ENCODE measurements around the gene RND3. TPM values are rescaled to one million over a fixed set of nuclear protein-coding genes. Genes with fewer than 3 reads are reported as not detected.
A peak's percentile ranks its signal among the peaks of the same experiment; 100 is the strongest.

RND3 gene
- polyA plus RNA-seq, 1 experiment, result 255 TPM

DNA sequence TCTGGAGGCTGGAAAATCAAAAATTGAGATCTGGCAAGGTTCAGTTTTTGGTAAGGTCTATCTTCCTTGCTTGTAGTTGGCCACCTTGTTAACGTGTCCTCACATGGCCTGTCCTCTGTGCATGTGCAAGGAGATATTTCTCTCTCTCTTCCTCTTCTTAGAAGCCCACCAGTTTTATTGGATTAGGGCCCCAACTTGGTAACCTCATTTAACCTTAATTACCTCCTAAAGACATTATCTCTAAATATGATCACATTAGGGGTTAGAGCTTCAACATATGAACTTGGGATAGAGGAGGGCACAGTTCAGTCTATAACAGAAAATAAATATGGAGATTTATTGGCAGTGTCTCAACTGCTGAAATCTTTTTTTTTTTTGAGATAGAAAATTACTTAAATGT is 19.6 kb upstream of the RND3 start:
- POLR2A ChIA-PET, result no interaction called here
- H3K36me3 ChIP-seq (ENCODE audit: control insufficient read depth, insufficient read depth, low read length), result no peaks in the 10 kb centered on the region
- DNase-seq (ENCODE audit: low read depth), result no peak
- no peak overlapping the region for H3K4me3 ChIP-seq (ENCODE audit: low read depth, low read length)
- H3K27me3 ChIP-seq (ENCODE audit: control insufficient read depth, insufficient read depth, low read length), result no peaks in the 10 kb centered on the region
- TF ChIP-seq, protein P1, sequence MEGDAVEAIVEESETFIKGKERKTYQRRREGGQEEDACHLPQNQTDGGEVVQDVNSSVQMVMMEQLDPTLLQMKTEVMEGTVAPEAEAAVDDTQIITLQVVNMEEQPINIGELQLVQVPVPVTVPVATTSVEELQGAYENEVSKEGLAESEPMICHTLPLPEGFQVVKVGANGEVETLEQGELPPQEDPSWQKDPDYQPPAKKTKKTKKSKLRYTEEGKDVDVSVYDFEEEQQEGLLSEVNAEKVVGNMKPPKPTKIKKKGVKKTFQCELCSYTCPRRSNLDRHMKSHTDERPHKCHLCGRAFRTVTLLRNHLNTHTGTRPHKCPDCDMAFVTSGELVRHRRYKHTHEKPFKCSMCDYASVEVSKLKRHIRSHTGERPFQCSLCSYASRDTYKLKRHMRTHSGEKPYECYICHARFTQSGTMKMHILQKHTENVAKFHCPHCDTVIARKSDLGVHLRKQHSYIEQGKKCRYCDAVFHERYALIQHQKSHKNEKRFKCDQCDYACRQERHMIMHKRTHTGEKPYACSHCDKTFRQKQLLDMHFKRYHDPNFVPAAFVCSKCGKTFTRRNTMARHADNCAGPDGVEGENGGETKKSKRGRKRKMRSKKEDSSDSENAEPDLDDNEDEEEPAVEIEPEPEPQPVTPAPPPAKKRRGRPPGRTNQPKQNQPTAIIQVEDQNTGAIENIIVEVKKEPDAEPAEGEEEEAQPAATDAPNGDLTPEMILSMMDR (IDR thresholded peaks at IDR 0.05; ENCODE audit: insufficient read depth, low read depth, low read length), result no peak
- CTCF ChIA-PET, result no interaction called here

DNA sequence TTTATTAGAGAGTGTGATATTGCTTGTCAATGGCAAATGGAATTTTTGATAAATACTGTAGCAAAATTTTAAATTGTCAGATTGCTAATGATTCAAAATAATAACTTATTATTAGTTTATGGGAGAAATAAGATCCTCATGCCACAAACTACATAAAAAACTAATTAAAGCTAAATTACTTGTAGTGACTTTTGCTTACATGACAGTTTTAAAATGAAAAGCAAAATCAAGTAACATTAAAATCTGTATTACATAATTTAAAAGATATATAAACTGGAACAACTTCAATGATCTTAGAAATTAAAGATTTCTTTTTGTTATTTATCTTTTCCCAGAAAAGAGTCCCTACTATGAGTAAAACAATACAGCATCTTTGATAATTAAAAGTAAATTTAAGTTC is 17.7 kb upstream of the RND3 start:
- ChIA-PET POLR2A (no interaction called here), CTCF (interaction anchor here (0.9 kb wide), 1 partner anchor 101 kb away, joined by 3 read pairs; no protein-coding TSS in a partner anchor)
- TF ChIP-seq, protein P1 (IDR thresholded peaks at IDR 0.05; ENCODE audit: insufficient read depth, low read depth, low read length), result no peak
- no peak overlapping the region for H3K4me3 ChIP-seq (ENCODE audit: low read depth, low read length)
- H3K27me3 ChIP-seq (ENCODE audit: control insufficient read depth, insufficient read depth, low read length), result no peaks in the 10 kb centered on the region
- no peaks in the 10 kb centered on the region for H3K36me3 ChIP-seq (ENCODE audit: control insufficient read depth, insufficient read depth, low read length)
- DNase-seq (ENCODE audit: low read depth), result no peak

DNA sequence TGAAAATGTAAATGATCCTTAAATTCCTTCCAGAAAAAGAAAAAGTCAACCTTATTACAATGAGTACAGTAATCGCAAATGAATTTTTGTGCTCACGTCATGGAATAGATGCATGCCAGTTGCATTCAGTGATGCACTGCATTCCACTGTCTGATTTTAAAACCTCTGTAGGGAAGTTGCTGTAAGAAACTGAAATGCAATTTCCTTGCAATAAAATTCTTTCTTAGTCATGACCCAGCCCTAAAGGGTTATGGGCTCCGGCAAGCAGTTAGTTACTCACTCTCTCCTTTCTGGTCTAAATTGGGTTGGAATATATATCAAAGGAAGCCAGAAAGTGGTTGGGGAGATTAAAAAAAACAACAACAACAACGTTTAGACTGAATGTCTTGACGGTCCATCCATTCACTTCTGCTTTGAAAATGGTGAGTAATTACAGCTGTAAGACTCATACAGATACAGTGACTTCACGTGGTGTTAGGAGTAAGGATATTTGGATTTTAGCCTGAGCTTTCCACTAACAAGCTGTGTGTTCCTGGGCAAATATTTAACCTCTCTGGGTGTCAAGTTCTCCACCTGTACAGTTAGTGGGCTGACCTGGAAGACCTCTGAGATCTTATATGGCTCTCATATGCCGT is 8.6 kb upstream of the RND3 start:
- peak; percentile 99 for DNase-seq (ENCODE audit: low read depth)
- H3K4me3 ChIP-seq (ENCODE audit: low read depth, low read length), result no peak overlapping the region
- ChIA-PET CTCF (interaction anchor here (0.6 to 1.1 kb wide), 4 partner anchors 19 to 72 kb away, joined by 3 to 4 read pairs (median 4); no protein-coding TSS in a partner anchor), POLR2A (interaction anchor here (0.8 kb wide), 1 partner anchor 17 kb away, joined by 3 read pairs; no protein-coding TSS in a partner anchor)
- no peaks in the 10 kb centered on the region for H3K36me3 ChIP-seq (ENCODE audit: control insufficient read depth, insufficient read depth, low read length)
- TF ChIP-seq, protein P1 (IDR thresholded peaks at IDR 0.05; ENCODE audit: insufficient read depth, low read depth, low read length), result no peak
- no peaks in the 10 kb centered on the region for H3K27me3 ChIP-seq (ENCODE audit: control insufficient read depth, insufficient read depth, low read length)

DNA sequence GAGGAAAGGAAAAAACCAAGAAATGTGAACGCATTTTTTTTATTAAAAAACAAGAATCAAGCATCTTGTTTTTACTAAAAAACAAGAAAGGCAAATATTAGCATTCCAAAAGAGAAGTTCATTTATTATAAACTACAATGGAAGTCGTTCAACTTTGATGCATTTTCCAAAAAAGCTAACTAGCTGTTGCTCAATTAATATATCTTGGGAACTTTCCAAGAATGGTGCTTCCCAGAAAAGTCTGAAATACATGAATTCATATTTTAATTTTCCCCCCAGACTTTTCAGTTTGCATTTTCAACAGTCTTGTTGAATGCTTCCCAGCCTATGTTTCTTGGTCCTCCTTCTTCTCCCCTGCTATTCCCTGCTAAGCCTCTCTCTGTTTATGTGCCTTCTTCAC is 7.5 kb upstream of the RND3 start:
- CTCF ChIA-PET, result no interaction called here

DNA sequence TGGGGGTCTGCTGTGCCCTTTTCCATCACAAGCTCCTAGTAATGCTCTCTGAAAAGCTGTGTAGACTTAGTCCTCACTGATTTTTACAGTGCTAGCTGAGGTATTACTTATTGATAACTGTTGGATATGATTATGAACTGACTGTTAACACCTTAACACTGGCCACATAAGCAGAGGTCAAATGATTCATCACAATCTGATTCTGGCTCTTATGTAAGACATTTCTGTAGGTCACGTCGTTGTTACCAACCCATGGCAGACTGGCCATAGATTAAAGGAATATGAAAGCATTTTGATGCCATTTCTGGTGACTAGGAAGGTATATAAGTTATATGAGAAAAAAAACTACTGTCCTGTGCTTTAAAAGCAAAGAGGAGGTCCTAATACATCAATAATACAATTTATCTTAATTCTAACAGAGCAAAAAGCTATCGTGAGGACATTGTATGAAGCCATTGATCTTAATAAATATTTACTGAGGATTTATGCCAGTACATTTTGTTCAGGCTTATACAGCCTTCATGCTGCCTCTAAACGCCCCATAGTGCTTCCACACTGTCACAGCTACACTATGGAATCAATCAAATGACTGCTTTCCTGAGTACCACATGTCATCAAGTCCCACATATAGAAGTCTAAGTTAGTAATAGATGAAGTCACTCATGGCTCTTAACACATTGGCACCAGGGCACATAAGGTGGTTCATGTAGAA is 6.9 kb upstream of the RND3 start:
- TF ChIP-seq, protein P1 (IDR thresholded peaks at IDR 0.05; ENCODE audit: insufficient read depth, low read depth, low read length), result no peak
- Histone ChIP-seq H3K4me3 (ENCODE audit: low read depth, low read length) (no peak overlapping the region), H3K36me3 (ENCODE audit: control insufficient read depth, insufficient read depth, low read length) (no peaks in the 10 kb centered on the region), H3K27me3 (ENCODE audit: control insufficient read depth, insufficient read depth, low read length) (no peaks in the 10 kb centered on the region)
- no peak for DNase-seq (ENCODE audit: low read depth)
- CTCF ChIA-PET, result no interaction called here
- POLR2A ChIA-PET, result no interaction called here

More for the DNA sequence above, 7.5 kb upstream of the RND3 start:
- POLR2A ChIA-PET, result no interaction called here
- H3K27me3 ChIP-seq (ENCODE audit: control insufficient read depth, insufficient read depth, low read length), result no peaks in the 10 kb centered on the region
- no peaks in the 10 kb centered on the region for H3K36me3 ChIP-seq (ENCODE audit: control insufficient read depth, insufficient read depth, low read length)
- TF ChIP-seq, protein P1 (IDR thresholded peaks at IDR 0.05; ENCODE audit: insufficient read depth, low read depth, low read length), result no peak
- no peak overlapping the region for H3K4me3 ChIP-seq (ENCODE audit: low read depth, low read length)
- DNase-seq (ENCODE audit: low read depth), result no peak

All from BJ (cell line).